HL-60 (cell line): Measurements from ENCODE around the gene THAP7.

Experiments used
- GABPA ChIP-seq: IDR thresholded peaks from 2 replicates; pipeline ENCODE4 v1.6.1; 2012; ENCODE audit warnings: low read depth
- POLR2AphosphoS5 ChIP-seq: IDR thresholded peaks from 2 replicates; pipeline ENCODE4 v1.6.1; 2012; ENCODE audit warnings: low read depth
- SPI1 ChIP-seq: IDR thresholded peaks from 2 replicates; pipeline ENCODE4 v1.6.1; 2012; ENCODE audit warnings: low read depth, mild to moderate bottlenecking, borderline replicate concordance
- TF ChIP-seq, protein P1 (sequence below): IDR thresholded peaks from one replicate; pipeline ENCODE4 v1.5.1; 2011; ENCODE audit warnings: low read length, control low read depth, inconsistent platforms; ENCODE audit not compliant: insufficient read depth
- TF ChIP-seq, protein P2 (sequence below): IDR thresholded peaks from 2 replicates; pipeline ENCODE4 v1.6.1; 2012; ENCODE audit warnings: low read depth; ENCODE audit not compliant: insufficient replicate concordance

DNA sequence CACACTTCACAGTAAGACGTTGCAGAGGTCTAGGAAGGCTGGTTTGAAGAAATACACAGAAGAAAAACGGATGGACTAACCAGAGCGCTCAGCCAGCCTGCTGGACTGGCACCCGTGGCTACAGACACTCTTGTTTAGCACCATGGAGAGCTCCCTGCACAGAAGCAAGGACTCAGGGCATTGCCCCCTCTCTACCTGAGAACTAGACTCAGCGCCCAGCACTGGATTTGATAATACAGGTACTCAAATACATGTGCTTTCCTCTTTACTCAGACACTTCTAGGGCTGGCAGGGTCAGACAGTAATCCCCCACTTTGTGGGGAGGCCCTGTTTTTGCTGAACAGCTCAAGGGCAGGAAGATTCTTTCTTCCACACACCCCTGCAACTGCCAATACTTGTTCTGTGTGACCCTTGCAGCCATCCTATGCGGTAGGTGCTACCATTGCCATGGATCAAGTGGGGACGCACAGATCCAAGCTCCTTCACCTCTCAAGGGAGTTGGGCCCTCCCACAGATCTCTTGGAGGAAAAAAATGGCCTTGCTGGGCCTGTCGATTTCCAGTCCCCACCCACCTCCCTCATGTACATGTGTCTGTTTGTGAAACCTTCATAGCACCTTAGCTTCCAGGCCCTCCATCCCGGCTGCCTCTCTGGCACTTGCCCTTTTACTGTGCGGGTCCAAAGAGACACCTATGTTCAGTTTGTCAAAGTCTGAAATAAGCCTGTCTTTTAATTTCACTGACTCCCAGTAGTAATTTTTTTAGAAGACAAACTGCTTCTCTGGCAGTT is 7.9 kb upstream of the THAP7 start:
- TF ChIP-seq GABPA (no peak), POLR2AphosphoS5 (no peak), SPI1 (no peak)
- TF ChIP-seq, protein P1, sequence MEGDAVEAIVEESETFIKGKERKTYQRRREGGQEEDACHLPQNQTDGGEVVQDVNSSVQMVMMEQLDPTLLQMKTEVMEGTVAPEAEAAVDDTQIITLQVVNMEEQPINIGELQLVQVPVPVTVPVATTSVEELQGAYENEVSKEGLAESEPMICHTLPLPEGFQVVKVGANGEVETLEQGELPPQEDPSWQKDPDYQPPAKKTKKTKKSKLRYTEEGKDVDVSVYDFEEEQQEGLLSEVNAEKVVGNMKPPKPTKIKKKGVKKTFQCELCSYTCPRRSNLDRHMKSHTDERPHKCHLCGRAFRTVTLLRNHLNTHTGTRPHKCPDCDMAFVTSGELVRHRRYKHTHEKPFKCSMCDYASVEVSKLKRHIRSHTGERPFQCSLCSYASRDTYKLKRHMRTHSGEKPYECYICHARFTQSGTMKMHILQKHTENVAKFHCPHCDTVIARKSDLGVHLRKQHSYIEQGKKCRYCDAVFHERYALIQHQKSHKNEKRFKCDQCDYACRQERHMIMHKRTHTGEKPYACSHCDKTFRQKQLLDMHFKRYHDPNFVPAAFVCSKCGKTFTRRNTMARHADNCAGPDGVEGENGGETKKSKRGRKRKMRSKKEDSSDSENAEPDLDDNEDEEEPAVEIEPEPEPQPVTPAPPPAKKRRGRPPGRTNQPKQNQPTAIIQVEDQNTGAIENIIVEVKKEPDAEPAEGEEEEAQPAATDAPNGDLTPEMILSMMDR, result no peak
- TF ChIP-seq, protein P2, sequence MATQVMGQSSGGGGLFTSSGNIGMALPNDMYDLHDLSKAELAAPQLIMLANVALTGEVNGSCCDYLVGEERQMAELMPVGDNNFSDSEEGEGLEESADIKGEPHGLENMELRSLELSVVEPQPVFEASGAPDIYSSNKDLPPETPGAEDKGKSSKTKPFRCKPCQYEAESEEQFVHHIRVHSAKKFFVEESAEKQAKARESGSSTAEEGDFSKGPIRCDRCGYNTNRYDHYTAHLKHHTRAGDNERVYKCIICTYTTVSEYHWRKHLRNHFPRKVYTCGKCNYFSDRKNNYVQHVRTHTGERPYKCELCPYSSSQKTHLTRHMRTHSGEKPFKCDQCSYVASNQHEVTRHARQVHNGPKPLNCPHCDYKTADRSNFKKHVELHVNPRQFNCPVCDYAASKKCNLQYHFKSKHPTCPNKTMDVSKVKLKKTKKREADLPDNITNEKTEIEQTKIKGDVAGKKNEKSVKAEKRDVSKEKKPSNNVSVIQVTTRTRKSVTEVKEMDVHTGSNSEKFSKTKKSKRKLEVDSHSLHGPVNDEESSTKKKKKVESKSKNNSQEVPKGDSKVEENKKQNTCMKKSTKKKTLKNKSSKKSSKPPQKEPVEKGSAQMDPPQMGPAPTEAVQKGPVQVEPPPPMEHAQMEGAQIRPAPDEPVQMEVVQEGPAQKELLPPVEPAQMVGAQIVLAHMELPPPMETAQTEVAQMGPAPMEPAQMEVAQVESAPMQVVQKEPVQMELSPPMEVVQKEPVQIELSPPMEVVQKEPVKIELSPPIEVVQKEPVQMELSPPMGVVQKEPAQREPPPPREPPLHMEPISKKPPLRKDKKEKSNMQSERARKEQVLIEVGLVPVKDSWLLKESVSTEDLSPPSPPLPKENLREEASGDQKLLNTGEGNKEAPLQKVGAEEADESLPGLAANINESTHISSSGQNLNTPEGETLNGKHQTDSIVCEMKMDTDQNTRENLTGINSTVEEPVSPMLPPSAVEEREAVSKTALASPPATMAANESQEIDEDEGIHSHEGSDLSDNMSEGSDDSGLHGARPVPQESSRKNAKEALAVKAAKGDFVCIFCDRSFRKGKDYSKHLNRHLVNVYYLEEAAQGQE, result peak; percentile 97
